Mucosa of stomach (tissue), 1 donor: ENCODE data around the gene TINCR.

Experiments used
- H3K27me3 ChIP-seq: one replicate; pipeline ENCODE4 v1.7.0; 2013; ENCODE audit warnings: mild to moderate bottlenecking, low read length; ENCODE audit not compliant: control insufficient read depth, insufficient read depth
- H3K36me3 ChIP-seq: one replicate; pipeline ENCODE4 v1.7.0; 2013; ENCODE audit warnings: low read length; ENCODE audit not compliant: control insufficient read depth, insufficient read depth
- H3K4me1 ChIP-seq: one replicate; pipeline ENCODE4 v1.7.0; 2013; ENCODE audit warnings: mild to moderate bottlenecking, low read length; ENCODE audit not compliant: control insufficient read depth, insufficient read depth
- H3K4me3 ChIP-seq: one replicate; pipeline ENCODE4 v1.7.0; 2013; ENCODE audit warnings: low read length
- H3K9ac ChIP-seq: one replicate; pipeline ENCODE4 v1.7.0; 2013; ENCODE audit warnings: mild to moderate bottlenecking, low read length, moderate library complexity
- H3K9me3 ChIP-seq: one replicate; pipeline ENCODE4 v1.7.0; 2013; ENCODE audit warnings: mild to moderate bottlenecking, low read length, moderate library complexity; ENCODE audit not compliant: control insufficient read depth
- donor health status: Pancreatic carcinoma.

The TINCR gene

DNA sequence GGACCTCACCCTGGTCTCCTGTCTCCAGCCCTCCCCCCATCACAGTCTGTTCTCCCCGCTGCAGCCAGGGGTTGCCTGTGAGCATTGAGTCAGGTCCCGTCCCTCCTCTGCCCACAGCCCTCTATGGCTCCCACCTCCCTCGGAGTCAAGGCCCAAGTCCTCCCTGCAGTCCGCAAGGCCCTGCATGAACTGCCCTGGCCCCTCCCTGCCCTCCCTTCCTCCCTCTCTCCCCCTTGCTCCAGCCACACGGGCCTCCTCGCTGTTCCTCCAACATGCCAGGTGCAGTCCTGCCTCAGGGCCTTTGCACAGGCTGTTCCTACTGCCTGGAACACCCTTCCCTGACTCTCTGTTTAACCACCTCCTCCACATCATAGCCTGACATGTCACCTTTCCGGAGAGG lies 2.8 kb downstream of the TINCR start:
- Histone ChIP-seq H3K4me3 (no peak overlapping the region), H3K36me3 (no peaks in the 10 kb centered on the region), H3K4me1 (peaks cover 3% of the 10 kb centered on the region), H3K9ac (no peak overlapping the region), H3K9me3 (peaks cover 6% of the 10 kb centered on the region), H3K27me3 (peaks cover 38% of the 10 kb centered on the region)

DNA sequence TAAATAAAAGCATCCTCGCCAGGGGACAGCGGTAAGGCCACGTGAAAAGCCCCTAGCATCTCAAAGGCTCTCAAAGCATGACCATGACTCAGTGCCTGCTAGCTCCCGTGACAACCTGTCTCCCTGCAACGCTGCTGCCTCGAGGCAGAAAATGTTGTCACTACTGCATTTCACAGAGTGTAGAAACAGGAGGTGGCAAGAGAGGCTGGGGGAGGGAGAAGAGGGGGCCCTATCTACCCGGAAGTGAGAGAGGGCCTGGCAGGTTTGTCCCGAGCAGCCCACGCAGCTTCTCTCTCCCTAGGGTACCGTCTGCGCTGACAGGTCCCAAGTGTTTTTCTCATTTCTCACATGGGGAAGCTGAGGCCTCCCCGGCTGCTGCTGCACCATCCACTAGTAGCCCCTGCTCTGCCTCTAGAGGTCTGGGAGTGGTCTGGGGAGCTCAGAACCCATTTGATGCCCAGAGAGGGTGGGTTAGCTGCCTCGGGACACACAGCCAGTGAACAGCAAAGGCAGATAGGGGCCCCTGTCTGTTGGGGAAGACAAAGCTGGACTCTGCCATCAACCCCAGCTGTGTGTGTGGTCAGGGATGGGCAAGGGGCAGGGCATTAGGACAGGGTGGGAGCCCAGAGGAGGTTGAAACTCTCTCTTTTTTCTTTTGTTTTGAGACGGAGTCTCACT lies 3.7 kb downstream of the TINCR start:
- H3K4me1 ChIP-seq: peaks cover 3% of the 10 kb centered on the region
- H3K9ac ChIP-seq: no peak overlapping the region
- H3K4me3 ChIP-seq: no peak overlapping the region
- H3K36me3 ChIP-seq: no peaks in the 10 kb centered on the region
- H3K9me3 ChIP-seq: peaks cover 6% of the 10 kb centered on the region
- H3K27me3 ChIP-seq: peaks cover 38% of the 10 kb centered on the region

DNA sequence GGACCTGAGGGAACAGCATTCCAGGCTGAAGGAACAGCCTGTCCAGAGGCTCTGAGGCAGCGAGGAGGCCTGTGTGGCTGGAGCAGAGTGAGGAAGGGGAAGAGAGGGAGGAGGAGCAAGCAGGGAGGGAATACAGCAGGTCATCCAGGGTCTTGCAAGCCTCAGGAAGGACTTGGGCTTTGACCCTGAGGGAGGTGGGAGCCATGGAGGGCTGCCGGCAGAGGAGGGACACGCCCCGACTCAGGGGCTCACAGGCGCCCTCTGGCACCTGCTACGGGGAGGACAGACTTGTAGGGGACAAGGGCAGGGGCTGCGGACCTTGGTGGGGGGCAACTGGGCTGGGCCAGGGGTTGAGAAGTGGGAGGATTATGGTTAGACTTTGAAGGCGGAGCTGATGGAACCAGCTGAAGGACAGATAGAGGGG lies 4.7 kb downstream of the TINCR start:
- no peaks in the 10 kb centered on the region for H3K36me3 ChIP-seq
- H3K27me3 ChIP-seq: peaks cover 32% of the 10 kb centered on the region
- H3K4me3 ChIP-seq: no peak overlapping the region
- H3K4me1 ChIP-seq: peaks cover under 1% of the 10 kb centered on the region
- peaks cover 6% of the 10 kb centered on the region for H3K9me3 ChIP-seq
- H3K9ac ChIP-seq: no peak overlapping the region

DNA sequence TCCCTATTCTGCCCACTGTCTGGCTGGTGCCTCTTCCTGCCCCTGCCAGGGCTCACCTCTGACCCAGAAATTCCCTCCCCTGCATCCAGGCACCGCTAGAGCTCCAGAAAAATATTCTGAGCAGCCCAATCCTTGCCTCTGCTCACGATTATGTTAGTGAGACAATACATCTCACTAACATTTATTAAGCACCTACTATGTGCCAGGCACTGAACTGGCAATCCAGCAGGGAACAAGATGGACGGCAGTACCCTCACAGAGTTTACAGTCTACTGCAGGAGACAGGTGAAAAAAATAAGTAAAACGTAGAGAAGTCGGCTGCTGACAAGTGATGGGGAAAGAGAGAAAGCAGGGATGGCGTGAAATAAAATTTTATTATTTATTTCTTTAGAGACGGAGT lies 5.5 kb downstream of the TINCR start:
- H3K4me1 ChIP-seq: no peaks in the 10 kb centered on the region
- H3K36me3 ChIP-seq: no peaks in the 10 kb centered on the region
- H3K27me3 ChIP-seq: peaks cover 31% of the 10 kb centered on the region

DNA sequence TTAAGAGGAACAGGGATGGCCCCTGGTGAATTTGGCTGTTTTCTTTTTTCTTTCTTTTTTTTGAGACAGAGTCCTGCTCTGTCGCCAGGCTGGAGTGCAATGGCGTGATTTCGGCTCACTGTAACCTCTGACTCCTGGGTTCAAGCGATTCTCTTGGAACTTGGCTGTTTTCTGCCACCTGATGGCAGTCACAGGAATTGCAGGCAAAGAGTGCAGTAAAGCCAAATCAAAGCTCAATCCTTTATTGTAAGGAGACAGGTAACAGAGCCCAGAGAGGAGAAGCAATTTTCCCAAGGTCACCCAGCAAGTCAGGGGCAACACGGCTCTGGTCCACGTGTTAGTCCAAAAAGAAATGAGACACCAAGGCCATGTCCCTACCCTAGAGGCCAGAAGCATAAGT lies 6.2 kb downstream of the TINCR start:
- no peaks in the 10 kb centered on the region for H3K36me3 ChIP-seq
- H3K27me3 ChIP-seq: peaks cover 23% of the 10 kb centered on the region
- no peaks in the 10 kb centered on the region for H3K4me1 ChIP-seq
- peaks cover 6% of the 10 kb centered on the region for H3K9me3 ChIP-seq
- no peak overlapping the region for H3K9ac ChIP-seq
- no peak overlapping the region for H3K4me3 ChIP-seq

More for the DNA sequence above, 5.5 kb downstream of the TINCR start:
- Histone ChIP-seq H3K9me3 (peaks cover 6% of the 10 kb centered on the region), H3K9ac (no peak overlapping the region), H3K4me3 (no peak overlapping the region)

DNA sequence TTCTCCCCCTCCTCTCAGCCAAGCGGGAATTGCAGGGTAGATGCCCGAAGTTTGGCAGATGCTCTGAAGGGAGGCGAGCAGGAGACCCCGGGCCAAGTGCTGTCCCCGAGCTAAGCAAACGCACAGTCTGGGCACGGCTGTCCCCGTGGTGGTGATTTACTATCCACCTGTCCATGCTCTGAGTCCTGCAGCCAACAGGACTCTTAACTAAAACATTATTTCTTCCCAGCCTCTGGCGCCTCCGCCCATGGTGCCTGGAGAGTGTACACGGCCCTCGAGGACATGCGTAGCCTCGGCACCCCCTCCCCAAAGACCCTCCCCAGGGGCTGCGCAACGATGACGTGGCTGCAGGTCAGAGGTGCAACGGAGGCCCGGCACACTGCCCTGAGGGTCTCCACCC lies 7.6 kb downstream of the TINCR start:
- Histone ChIP-seq H3K9ac (no peak overlapping the region), H3K4me3 (no peak overlapping the region), H3K9me3 (peaks cover 6% of the 10 kb centered on the region), H3K27me3 (peaks cover 9% of the 10 kb centered on the region), H3K36me3 (no peaks in the 10 kb centered on the region), H3K4me1 (no peaks in the 10 kb centered on the region)

DNA sequence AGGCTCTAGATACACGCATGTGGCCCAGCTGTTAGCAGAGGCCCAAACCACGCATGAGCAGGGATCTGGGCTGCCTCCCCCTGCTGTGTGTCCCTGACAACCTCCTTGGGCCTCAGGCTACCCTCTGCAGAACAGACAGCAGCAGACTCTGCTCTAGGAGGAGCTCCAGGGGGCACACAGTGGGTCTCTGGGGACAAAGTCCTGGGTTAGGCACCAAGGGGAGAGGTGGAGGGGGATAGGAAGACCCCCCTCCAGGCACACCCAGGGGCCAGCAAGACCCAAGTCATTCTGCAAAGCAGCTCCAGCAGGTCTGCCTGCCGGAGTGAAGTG lies 8.0 kb downstream of the TINCR start:
- H3K9ac ChIP-seq: no peak overlapping the region

DNA sequence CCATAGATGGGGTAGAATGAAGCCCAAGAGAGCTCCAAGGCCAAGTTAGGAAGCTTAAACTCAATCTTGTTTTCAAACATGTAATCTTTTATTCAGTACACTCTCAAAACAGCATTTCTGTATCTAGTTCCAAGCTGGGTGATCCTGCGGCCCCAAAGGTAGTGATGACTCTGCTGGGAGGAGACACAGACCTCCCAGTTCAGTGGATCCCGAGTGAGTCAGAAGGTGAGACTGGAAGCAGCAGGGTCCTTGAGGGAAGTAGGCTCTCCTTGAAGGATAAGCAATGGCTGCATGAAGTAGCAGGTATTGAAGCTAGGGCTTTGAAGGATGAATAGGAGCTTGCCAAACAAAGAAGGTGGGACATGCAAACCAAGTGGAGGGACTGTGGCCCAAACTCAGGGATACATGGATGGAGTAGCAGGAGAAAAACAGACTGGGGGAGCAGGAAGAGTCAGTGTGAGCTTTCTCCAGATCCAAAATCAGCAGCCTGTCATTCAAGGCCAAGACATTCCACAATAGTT lies 9.6 kb downstream of the TINCR start:
- Histone ChIP-seq H3K4me3 (no peak overlapping the region), H3K9ac (no peak overlapping the region), H3K27me3 (peaks cover 3% of the 10 kb centered on the region), H3K9me3 (peaks cover 6% of the 10 kb centered on the region), H3K36me3 (no peaks in the 10 kb centered on the region), H3K4me1 (no peaks in the 10 kb centered on the region)

More for the DNA sequence above, 8.0 kb downstream of the TINCR start:
- no peaks in the 10 kb centered on the region for H3K36me3 ChIP-seq
- no peaks in the 10 kb centered on the region for H3K4me1 ChIP-seq
- H3K9me3 ChIP-seq: peaks cover 6% of the 10 kb centered on the region
- peaks cover 9% of the 10 kb centered on the region for H3K27me3 ChIP-seq
- no peak overlapping the region for H3K4me3 ChIP-seq

DNA sequence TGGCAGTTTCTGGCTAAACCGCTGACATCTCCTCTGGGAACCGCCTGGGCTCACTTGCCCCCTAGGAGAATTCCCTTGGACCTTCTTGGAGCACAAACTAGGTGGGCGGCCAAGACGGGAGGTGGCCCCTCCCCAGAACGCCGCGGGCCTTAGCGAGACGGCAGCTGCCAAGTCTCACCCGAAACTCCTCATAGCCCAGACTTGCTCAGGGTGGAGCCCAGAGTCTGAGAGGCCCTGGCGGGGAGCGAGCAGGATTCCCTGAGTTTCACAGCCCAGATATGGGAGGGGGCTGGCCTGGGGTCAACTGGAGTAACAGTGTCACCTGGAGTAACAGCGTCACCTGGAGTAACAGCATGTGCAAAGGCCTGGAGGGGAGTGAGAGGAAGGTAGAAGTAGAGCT lies 10.1 kb downstream of the TINCR start:
- Histone ChIP-seq H3K4me3 (no peak overlapping the region), H3K36me3 (no peaks in the 10 kb centered on the region), H3K9ac (no peak overlapping the region), H3K4me1 (no peaks in the 10 kb centered on the region), H3K27me3 (no peaks in the 10 kb centered on the region), H3K9me3 (peaks cover 6% of the 10 kb centered on the region)

DNA sequence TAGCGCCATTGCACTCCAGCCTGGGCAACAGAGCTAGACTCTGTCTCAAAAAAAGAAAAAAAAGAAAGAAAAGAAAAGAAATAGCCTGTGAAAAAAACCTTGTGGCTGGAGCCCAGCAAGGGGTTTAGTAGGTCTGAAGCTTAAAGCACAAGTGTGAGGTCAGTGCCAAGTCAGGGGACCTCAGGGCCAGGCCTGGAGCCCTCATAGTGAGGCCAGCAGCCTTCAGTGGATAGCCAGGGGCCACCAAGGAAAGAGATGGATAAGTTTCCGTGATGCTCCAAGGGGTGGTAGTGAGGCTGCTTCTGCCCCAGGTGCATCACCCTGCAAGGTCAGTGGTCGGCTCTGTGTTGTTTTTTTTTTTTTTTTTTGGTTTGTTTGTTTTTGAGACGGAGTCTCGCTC lies 12.9 kb downstream of the TINCR start:
- no peaks in the 10 kb centered on the region for H3K27me3 ChIP-seq
- H3K9ac ChIP-seq: no peak overlapping the region
- H3K36me3 ChIP-seq: no peaks in the 10 kb centered on the region
- no peaks in the 10 kb centered on the region for H3K9me3 ChIP-seq
- no peak overlapping the region for H3K4me3 ChIP-seq
- no peaks in the 10 kb centered on the region for H3K4me1 ChIP-seq

DNA sequence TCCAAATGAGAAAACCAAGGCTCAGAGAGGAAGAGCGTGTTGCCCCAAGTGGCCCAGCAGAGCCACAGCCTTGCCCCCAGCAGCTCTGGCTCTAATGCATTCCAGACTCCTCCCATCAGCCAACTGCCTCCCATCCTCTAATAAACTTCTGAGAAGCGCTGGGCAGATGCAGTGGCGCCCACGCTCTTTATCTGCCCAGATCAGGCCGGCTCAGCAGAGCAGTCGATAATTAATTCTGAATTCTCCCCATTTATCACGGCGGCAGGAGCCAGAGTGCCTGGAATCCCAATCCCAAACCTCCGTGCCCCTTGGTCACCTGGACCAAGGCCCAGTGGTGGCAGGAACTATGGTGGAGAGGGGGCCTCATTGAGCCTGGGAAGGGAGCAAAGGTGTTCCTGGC lies 13.9 kb downstream of the TINCR start:
- H3K4me3 ChIP-seq: no peak overlapping the region
- no peaks in the 10 kb centered on the region for H3K36me3 ChIP-seq
- H3K4me1 ChIP-seq: no peaks in the 10 kb centered on the region
- no peaks in the 10 kb centered on the region for H3K9me3 ChIP-seq
- H3K9ac ChIP-seq: no peak overlapping the region
- no peaks in the 10 kb centered on the region for H3K27me3 ChIP-seq

DNA sequence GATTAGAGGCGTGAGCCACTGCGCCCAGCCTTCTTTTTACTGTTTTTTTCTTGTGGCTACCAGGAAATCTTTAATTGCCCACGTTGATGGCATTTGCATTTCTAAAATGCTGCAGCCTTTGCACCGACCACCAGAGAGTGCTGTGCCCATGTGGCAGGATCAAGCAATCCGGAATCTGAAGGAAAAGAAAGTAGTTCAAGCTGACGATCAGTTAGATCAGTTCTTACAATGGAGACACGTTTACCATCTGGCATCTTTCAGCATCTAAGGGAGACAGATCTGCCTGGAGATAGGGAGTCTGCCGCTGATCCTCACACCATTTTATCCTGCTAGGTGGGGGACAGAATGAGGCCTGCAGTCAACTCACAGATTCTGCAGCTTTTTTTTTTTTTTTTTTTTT lies 19.9 kb downstream of the TINCR start:
- Histone ChIP-seq H3K4me3 (no peak overlapping the region), H3K9ac (no peak overlapping the region), H3K4me1 (no peaks in the 10 kb centered on the region), H3K9me3 (no peaks in the 10 kb centered on the region), H3K36me3 (no peaks in the 10 kb centered on the region), H3K27me3 (no peaks in the 10 kb centered on the region)

DNA sequence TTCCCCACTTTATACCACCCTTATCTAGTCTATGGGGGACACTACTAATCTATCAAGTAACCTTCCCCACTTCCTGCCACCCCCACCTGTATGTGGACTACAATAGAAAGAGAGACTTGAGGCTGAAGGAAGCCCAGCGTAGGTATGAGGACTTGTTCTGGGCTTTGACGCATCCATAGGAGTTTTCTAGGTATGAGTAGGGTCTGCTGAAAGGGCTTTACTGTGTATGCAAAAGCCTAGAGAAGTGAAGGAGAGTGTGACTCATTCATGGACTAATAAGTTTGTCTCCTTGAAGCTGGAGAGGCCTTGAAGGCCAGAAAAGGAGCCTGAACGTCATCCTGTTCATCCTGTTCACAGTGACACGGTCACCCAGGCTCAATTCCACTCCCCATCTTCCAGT lies 21.8 kb downstream of the TINCR start:
- H3K4me3 ChIP-seq: no peak overlapping the region
- H3K4me1 ChIP-seq: no peaks in the 10 kb centered on the region
- H3K9ac ChIP-seq: no peak overlapping the region
- no peaks in the 10 kb centered on the region for H3K36me3 ChIP-seq
- H3K9me3 ChIP-seq: no peaks in the 10 kb centered on the region
- H3K27me3 ChIP-seq: no peaks in the 10 kb centered on the region
